HCT116 (cell line): ENCODE data around the gene PLCB4. TPM values are rescaled to one million over a fixed set of nuclear protein-coding genes. Genes with fewer than 3 reads are reported as not detected.

ENCODE experiments used
- ATAC-seq: fragments of 200-7000 bp; cut with Tn5 transposase; 2 replicates; pipeline ENCODE4 v1.9.1; 2020; ENCODE audit warnings: mild to moderate bottlenecking, moderate library complexity
- BruUV-seq: library from RNA; stranded (reverse); fragments of 400-500 nt; replicated peaks from 2 replicates; lab custom pipeline; 2021; lab: Mats Ljungman, UMichigan
- CTCF ChIA-PET: fragments of 300-600 bp; sonication (Branson Sonifier 250); formaldehyde crosslinking; loops from one replicate; lab custom pipeline; 2021; ENCODE audit warnings: antibody characterized with exemption; lab: Charles Lee
- POLR2A ChIA-PET: fragments of 300-600, 350-600 bp; sonication (Branson Sonifier 250); formaldehyde crosslinking; loops from one replicate; lab custom pipeline; 2021; ENCODE audit warnings: antibody characterized with exemption; lab: Charles Lee
- RAD21 ChIA-PET, 2 experiments: fragments of 300-600 bp; sonication (Branson Sonifier 250); formaldehyde crosslinking; loops; one replicate each; lab custom pipeline; 2023; ENCODE audit warnings: low total read pairs in 2 of 2; ENCODE audit not compliant: uncharacterized antibody in 2 of 2, unreplicated experiment in 2 of 2, low non-redundant PET in 1 of 2; lab: Charles Lee
- DNase-seq: peaks from one replicate; pipeline ENCODE4 v3.0.0-alpha.2; 2010; ENCODE audit warnings: low read depth, low spot score
- H2AFZ ChIP-seq: fragments of 200-600 bp; shearing (Covaris generic), sonication (generic); 2 replicates; pipeline ENCODE4 v1.6.1; 2017; ENCODE audit warnings: low read depth, mixed run types, mixed read lengths, antibody characterized with exemption, low read length; ENCODE audit not compliant: poor library complexity, severe bottlenecking
- H3K27ac ChIP-seq: 2 replicates; pipeline ENCODE4 v1.5.1; 2012; ENCODE audit warnings: low read depth, low read length
- H3K27me3 ChIP-seq: fragments of 200-600 bp; sonication (generic); 2 replicates; pipeline ENCODE4 v1.6.1; 2016; ENCODE audit warnings: mixed run types, low read length, mixed read lengths; ENCODE audit not compliant: insufficient read depth
- H3K36me3 ChIP-seq, 2 experiments: fragments of 200-500 bp in 1 of 2; fragments of 200-600 bp in 1 of 2; sonication (Bioruptor generic) in 1 of 2; sonication (generic) in 1 of 2; 2 replicates each; pipeline versions ENCODE4 v1.5.1 to v1.6.1; 2014 to 2016; ENCODE audit warnings: low read length in 2 of 2, inconsistent platforms in 1 of 2, mixed read lengths in 1 of 2, mixed run types in 1 of 2; ENCODE audit not compliant: insufficient read depth in 2 of 2, control insufficient read depth in 1 of 2
- H3K4me1 ChIP-seq, 2 experiments: fragments of 200-600 bp in 1 of 2; sonication (generic) in 1 of 2; 2 replicates each; pipeline versions ENCODE4 v1.5.1 to v1.6.1; 2012 to 2017; ENCODE audit warnings: low read length in 2 of 2, inconsistent platforms in 1 of 2, mild to moderate bottlenecking in 1 of 2, mixed read lengths in 1 of 2, mixed run types in 1 of 2, moderate library complexity in 1 of 2; ENCODE audit not compliant: insufficient read depth in 2 of 2, control insufficient read depth in 1 of 2
- H3K4me2 ChIP-seq: fragments of 200-600 bp; sonication (generic); 2 replicates; pipeline ENCODE4 v1.6.1; 2017; ENCODE audit warnings: mixed run types, low read length, mixed read lengths
- H3K4me3 ChIP-seq, 2 experiments: fragments of 200-600 bp in 1 of 2; sonication (generic) in 1 of 2; replicated peaks in 1 of 2; 2 replicates each; pipeline ENCODE4 v1.5.1; 2011 to 2016; ENCODE audit warnings: low read length in 2 of 2, control low read depth in 1 of 2, low read depth in 1 of 2, mild to moderate bottlenecking in 1 of 2, mixed read lengths in 1 of 2, mixed run types in 1 of 2
- H3K79me2 ChIP-seq: fragments of 200-600 bp; sonication (generic); 2 replicates; pipeline ENCODE4 v1.6.1; 2017; ENCODE audit warnings: mild to moderate bottlenecking, mixed run types, low read length, moderate library complexity, mixed read lengths; ENCODE audit not compliant: insufficient read depth
- H3K9ac ChIP-seq: fragments of 200-600 bp; sonication (generic); 2 replicates; pipeline ENCODE4 v1.6.1; 2016; ENCODE audit warnings: low read length, mixed read lengths
- H3K9me2 ChIP-seq: fragments of 200-600 bp; sonication (generic), shearing (Covaris generic); 2 replicates; pipeline ENCODE4 v1.6.1; 2017; ENCODE audit warnings: mixed run types, mild to moderate bottlenecking, moderate library complexity; ENCODE audit not compliant: insufficient read depth
- H3K9me3 ChIP-seq, 2 experiments: fragments of 200-500 bp in 1 of 2; fragments of 200-600 bp in 1 of 2; sonication (Bioruptor generic) in 1 of 2; sonication (generic) in 1 of 2; 2 replicates each; pipeline ENCODE4 v1.6.1; 2014 to 2017; ENCODE audit warnings: low read length in 2 of 2, mixed read lengths in 2 of 2, inconsistent platforms in 1 of 2, low read depth in 1 of 2, mild to moderate bottlenecking in 1 of 2, mixed run types in 1 of 2, moderate library complexity in 1 of 2; ENCODE audit not compliant: control insufficient read depth in 1 of 2, insufficient read depth in 1 of 2
- H4K20me1 ChIP-seq: fragments of 200-600 bp; sonication (generic), shearing (Covaris generic); 2 replicates; pipeline ENCODE4 v1.6.1; 2017; ENCODE audit warnings: mixed run types, mild to moderate bottlenecking, moderate library complexity; ENCODE audit not compliant: insufficient read depth
- CBX3 ChIP-seq: IDR thresholded peaks from 2 replicates; pipeline ENCODE4 v1.6.1; 2012; ENCODE audit warnings: low read depth
- CEBPB ChIP-seq: IDR thresholded peaks from 2 replicates; pipeline ENCODE4 v1.6.1; 2012; ENCODE audit warnings: low read depth
- CTCF ChIP-seq, 3 experiments: fragments of 200-600 bp in 1 of 3; sonication (generic) in 1 of 3; IDR thresholded peaks in 2 of 3; conservative IDR thresholded peaks in 1 of 3; 2 replicates each; pipeline ENCODE4 v1.5.1; 2012 to 2017; ENCODE audit warnings: low read depth in 2 of 3, low read length in 2 of 3, antibody characterized with exemption in 1 of 3, borderline replicate concordance in 1 of 3, control low read depth in 1 of 3, mild to moderate bottlenecking in 1 of 3, mixed read lengths in 1 of 3, mixed run types in 1 of 3, moderate library complexity in 1 of 3; ENCODE audit not compliant: insufficient read depth in 1 of 3
- EZH2 ChIP-seq: fragments of 200-600 bp; sonication (generic); IDR thresholded peaks from 2 replicates; pipeline ENCODE4 v1.6.1; 2017; ENCODE audit warnings: antibody characterized with exemption, mixed run types
- EZH2phosphoT487 ChIP-seq: fragments of 200-600 bp; IDR thresholded peaks from 2 replicates; pipeline ENCODE4 v1.6.1; 2018; ENCODE audit warnings: antibody characterized with exemption, borderline replicate concordance
- FOSL1 ChIP-seq: IDR thresholded peaks from 2 replicates; pipeline ENCODE4 v1.6.1; 2012; ENCODE audit warnings: low read depth
- JUND ChIP-seq: IDR thresholded peaks from 2 replicates; pipeline ENCODE4 v1.6.1; 2012
- POLR2AphosphoS5 ChIP-seq: IDR thresholded peaks from 2 replicates; pipeline ENCODE4 v1.6.1; 2011; ENCODE audit warnings: mild to moderate bottlenecking, low read depth, low read length, moderate library complexity
- RAD21 ChIP-seq: IDR thresholded peaks from 2 replicates; pipeline ENCODE4 v1.6.1; 2012; ENCODE audit warnings: low read depth, mild to moderate bottlenecking
- SIN3A ChIP-seq: IDR thresholded peaks from 2 replicates; pipeline ENCODE4 v1.6.1; 2012; ENCODE audit warnings: low read depth
- SP1 ChIP-seq: IDR thresholded peaks from 2 replicates; pipeline ENCODE4 v1.6.1; 2012; ENCODE audit warnings: low read depth
- SRF ChIP-seq: IDR thresholded peaks from 2 replicates; pipeline ENCODE4 v1.6.1; 2012; ENCODE audit warnings: low read depth
- TCF7L2 ChIP-seq: IDR thresholded peaks from 2 replicates; pipeline ENCODE4 v1.7.0; 2011; ENCODE audit warnings: borderline replicate concordance, inconsistent platforms; ENCODE audit not compliant: insufficient read depth, insufficient read length; ENCODE audit errors: extremely low read depth
- YY1 ChIP-seq: IDR thresholded peaks from 2 replicates; pipeline ENCODE4 v1.6.1; 2011; ENCODE audit warnings: low read length, low read depth, moderate library complexity, mild to moderate bottlenecking; ENCODE audit not compliant: insufficient replicate concordance; ENCODE audit errors: extremely low read depth
- ZBTB33 ChIP-seq: IDR thresholded peaks from 2 replicates; pipeline ENCODE4 v1.6.1; 2011; ENCODE audit warnings: mild to moderate bottlenecking, low read length, moderate library complexity; ENCODE audit not compliant: insufficient replicate concordance; ENCODE audit errors: extremely low read depth
- ZFX ChIP-seq: fragments of 450-650 bp; IDR thresholded peaks from 2 replicates; pipeline ENCODE4 v1.6.1; 2017
- ZNF274 ChIP-seq: fragments of 200-500 bp; sonication (Bioruptor generic); IDR thresholded peaks from 2 replicates; pipeline ENCODE4 v1.6.1; 2014; ENCODE audit warnings: mild to moderate bottlenecking, low read depth, low read length, inconsistent platforms
- intact Hi-C: fragments of 100-400 bp; cut with micrococcal nuclease; formaldehyde crosslinking; loops from 2 replicates; pipeline ENCODE4 v1.10.0; 2022
- total RNA-seq: library from RNA; stranded (reverse); gene quantifications from one replicate; pipeline ENCODE4 v1.2.1, GENCODE V29; 2021; ENCODE audit not compliant: unreplicated experiment

PLCB4 gene
- total RNA-seq, 1 experiment from 2014 or later, result 2.5 TPM

GRCh38 chr20:9409352-9409751 lies 340.5 kb downstream of the PLCB4 start:
- BruUV-seq, result no TSS peak
- ATAC-seq (no peak), DNase-seq (no peak)
- H3K9ac ChIP-seq, result no peak overlapping the region
- ChIA-PET RAD21 (interaction anchor here in 1 of 2 experiments (1.6 kb wide), 1 partner anchor 202 kb away, joined by 4 read pairs; no protein-coding TSS in a partner anchor), CTCF (interaction anchor here (0.7 to 6.7 kb wide), 6 partner anchors 16 to 475 kb away, joined by 4 to 252 read pairs (median 10); no protein-coding TSS in a partner anchor), POLR2A (no interaction called here)
- no peak overlapping the region for H3K4me3 ChIP-seq
- no peaks in the 10 kb centered on the region for H3K9me2 ChIP-seq
- H3K36me3 ChIP-seq, result no peaks in the 10 kb centered on the region
- no peak overlapping the region for H2AFZ ChIP-seq
- H3K9me3 ChIP-seq, result no peaks in the 10 kb centered on the region
- no peak overlapping the region for H3K27ac ChIP-seq
- H3K79me2 ChIP-seq, result no peaks in the 10 kb centered on the region
- H3K4me1 ChIP-seq, result peaks cover 0 to 14% of the 10 kb centered on the region in 2 experiments; a peak in 3 of 4 replicates
- no peaks in the 10 kb centered on the region for H4K20me1 ChIP-seq
- peak overlapping the region; percentile 11 for H3K4me2 ChIP-seq
- TF ChIP-seq TCF7L2 (no peak), FOSL1 (no peak), ZNF274 (no peak), ZFX (no peak), CEBPB (no peak), CBX3 (no peak), SRF (no peak), JUND (no peak)
- intact Hi-C loops, result loop anchor here (5.0 kb wide), 1 partner anchor 683 kb away; no protein-coding TSS in a partner anchor
- no peaks in the 10 kb centered on the region for H3K27me3 ChIP-seq

GRCh38 chr20:9409981-9410380 lies 341.1 kb downstream of the PLCB4 start:
- Histone ChIP-seq H4K20me1 (no peaks in the 10 kb centered on the region), H3K4me1 (peaks cover 0 to 14% of the 10 kb centered on the region in 2 experiments; a peak in 3 of 4 replicates), H3K79me2 (no peaks in the 10 kb centered on the region), H2AFZ (no peak overlapping the region), H3K27me3 (no peaks in the 10 kb centered on the region), H3K4me2 (peak overlapping the region; percentile 11; the same call in 1 of the 2 replicates), H3K27ac (no peak overlapping the region), H3K9me3 (no peaks in the 10 kb centered on the region), H3K4me3 (no peak overlapping the region), H3K9me2 (no peaks in the 10 kb centered on the region), H3K9ac (no peak overlapping the region), H3K36me3 (no peaks in the 10 kb centered on the region)
- TF ChIP-seq SIN3A (no peak), JUND (no peak), ZNF274 (no peak), CTCF (IDR thresholded peaks at IDR 0.05 in 2 of 3, conservative IDR thresholded peaks at IDR 0.05 in 1 of 3; ENCODE audit: borderline replicate concordance in 1 of 3, insufficient read depth in 1 of 3, low read depth in 2 of 3, low read length in 2 of 3) (no peak), ZBTB33 (no peak), EZH2 (no peak), YY1 (no peak), POLR2AphosphoS5 (no peak), CEBPB (no peak), SRF (no peak), EZH2phosphoT487 (no peak), RAD21 (no peak), SP1 (no peak)
- DNase-seq (no peak), ATAC-seq (peak; percentile 72)
- intact Hi-C loops, result loop anchor here (5.0 kb wide), 1 partner anchor 682 kb away; no protein-coding TSS in a partner anchor
- BruUV-seq, result no TSS peak
- ChIA-PET CTCF (interaction anchor here (6.7 kb wide), 1 partner anchor 201 kb away, joined by 252 read pairs; no protein-coding TSS in a partner anchor), POLR2A (no interaction called here), RAD21 (no interaction called here)
